HG03558 (cell line): ENCODE data around the gene NPVF.

ENCODE experiments used
- ATAC-seq: cut with Tn5 transposase; IDR thresholded peaks from one replicate; pipeline ENCODE4 v1.9.1; 2021; ENCODE audit warnings: moderate number of reproducible peaks; ENCODE audit not compliant: unreplicated experiment; ENCODE audit errors: extremely low read depth

NPVF gene

GRCh38 chr7:25179771-25180591 is 48.3 kb downstream of the NPVF start:
- peak; percentile 80 for ATAC-seq

- ATAC-seq = no peak
Observed at GRCh38 chr7:25179325-25179724, 49.0 kb downstream of the NPVF start.
